Renal cortex interstitium (tissue), 15 donors: ENCODE measurements around the gene ZNF484. TPM values are rescaled to one million over a fixed set of nuclear protein-coding genes. Genes with fewer than 3 reads are reported as not detected.
"Not testable (repeated sequence)": the region's sequence is repeated elsewhere in the genome, so short reads cannot be mapped to it uniquely, and the experiment has no call there.

Source experiments
- DNase-seq, 11 donors: peaks; one replicate each; pipeline ENCODE4 v3.0.0-alpha.2; 2013; ENCODE audit warnings: low read depth in 9 of 11, low spot score in 4 of 11; ENCODE audit errors: extremely low read depth in 1 of 11
- long read RNA-seq, 16 experiments: transcript quantifications; one replicate each; lab custom pipeline, GENCODE V29; 2026
- polyA plus RNA-seq, 3 donors: library from polyadenylated mRNA; unstranded; fragments of 120-200 nt; gene quantifications; one replicate each; pipeline ENCODE4 v1.2.1, GENCODE V29; 2013; ENCODE audit not compliant: insufficient read length in 3 of 3

The ZNF484 gene
- polyA plus RNA-seq = 10 to 100 TPM in 1 of 3 donors, 1 to 10 TPM in 2; 7.1 to 10.2 (median 9.0) TPM
- long read RNA-seq, donor 1, partial matches to known transcripts = 0 of 1 reads
- long read RNA-seq, donor 1, other reads (novel, unspliced or antisense) = 0 of 1 reads
- long read RNA-seq, donor 2, partial matches to known transcripts = 0 of 1 reads
- long read RNA-seq, donor 2, other reads (novel, unspliced or antisense) = 0 of 1 reads
- long read RNA-seq, donor 3, partial matches to known transcripts = 0 of 2 reads
- long read RNA-seq, donor 3, other reads (novel, unspliced or antisense) = 0 of 2 reads
- long read RNA-seq, donor 4, partial matches to known transcripts = 0 of 2 reads
- long read RNA-seq, donor 4, other reads (novel, unspliced or antisense) = 0 of 2 reads
- long read RNA-seq, donor 5 = 0 reads
- long read RNA-seq, donor 6, partial matches to known transcripts = 0 of 4 reads
- long read RNA-seq, donor 6, other reads (novel, unspliced or antisense) = 0 of 4 reads
- long read RNA-seq, donor 7, partial matches to known transcripts = 0 of 1 reads
- long read RNA-seq, donor 7, other reads (novel, unspliced or antisense) = 0 of 1 reads
- long read RNA-seq, donor 8, partial matches to known transcripts = 0 of 7 reads
- long read RNA-seq, donor 8, other reads (novel, unspliced or antisense) = 0 of 7 reads
- long read RNA-seq, donor 9, full-length matches to known transcripts = 1 of 1 reads
- long read RNA-seq, donor 9, partial matches to known transcripts = 0 of 1 reads
- long read RNA-seq, donor 9, other reads (novel, unspliced or antisense) = 0 of 1 reads
- long read RNA-seq, donor 10, partial matches to known transcripts = 0 of 2 reads
- long read RNA-seq, donor 10, other reads (novel, unspliced or antisense) = 0 of 2 reads
- long read RNA-seq, donor 11, partial matches to known transcripts = 0 of 3 reads
- long read RNA-seq, donor 11, other reads (novel, unspliced or antisense) = 0 of 3 reads
- long read RNA-seq, donor 12 = 0 reads
- long read RNA-seq, donor 13 = 0 reads
- long read RNA-seq, donor 14, partial matches to known transcripts = 0 of 3 reads
- long read RNA-seq, donor 14, other reads (novel, unspliced or antisense) = 0 of 3 reads
- long read RNA-seq, donor 15, partial matches to known transcripts = 0 of 3 reads
- long read RNA-seq, donor 15, other reads (novel, unspliced or antisense) = 0 of 3 reads
- long read RNA-seq, donor 16, full-length matches to known transcripts = 5 of 5 reads
- long read RNA-seq, donor 16, partial matches to known transcripts = 0 of 5 reads
- long read RNA-seq, donor 16, other reads (novel, unspliced or antisense) = 0 of 5 reads

- DNase-seq = peak; percentile 91 to 98 (median 97)
These were observed at the start of gene ZNF484 for GRCh38 chr9:92877531-92878430. ZNF484 (minus strand) TSS chr9:92878038; CDS start chr9:92875029, 3,009 bp downstream.

GRCh38 chr9:92920437-92920836 is 42.6 kb upstream of the ZNF484 start:
- DNase-seq = no peak

GRCh38 chr9:92917176-92917800 is 39.5 kb upstream of the ZNF484 start:
- DNase-seq = no peak

- DNase-seq = peak in 1 of 11 donors; percentile 1
These were observed 34.0 kb upstream of the ZNF484 start for GRCh38 chr9:92911511-92912475.

- not testable (repeated sequence) for DNase-seq
These were observed 27.3 kb upstream of the ZNF484 start for GRCh38 chr9:92905137-92905536.

- DNase-seq = no peak
These were observed 19.5 kb upstream of the ZNF484 start for GRCh38 chr9:92897323-92897722.

- DNase-seq = no peak
These were observed 18.1 kb upstream of the ZNF484 start for GRCh38 chr9:92895812-92896436.

- no peak for DNase-seq
These were observed 17.0 kb upstream of the ZNF484 start for GRCh38 chr9:92894711-92895362.

- not testable (repeated sequence) for DNase-seq
These were observed 16.2 kb upstream of the ZNF484 start for GRCh38 chr9:92893916-92894610.

GRCh38 chr9:92892276-92892675 is 14.4 kb upstream of the ZNF484 start:
- not testable (repeated sequence) for DNase-seq

GRCh38 chr9:92890761-92891160 is 12.9 kb upstream of the ZNF484 start:
- no peak for DNase-seq

- DNase-seq = peak in 5 of 11 donors; percentile 13 to 28 (median 15)
These were observed 10.1 kb upstream of the ZNF484 start for GRCh38 chr9:92887880-92888338.

GRCh38 chr9:92886846-92887610 is 9.2 kb upstream of the ZNF484 start:
- DNase-seq = not testable (repeated sequence)
